ENCODE results near the gene ODC1.

Gene ODC1

DNA sequence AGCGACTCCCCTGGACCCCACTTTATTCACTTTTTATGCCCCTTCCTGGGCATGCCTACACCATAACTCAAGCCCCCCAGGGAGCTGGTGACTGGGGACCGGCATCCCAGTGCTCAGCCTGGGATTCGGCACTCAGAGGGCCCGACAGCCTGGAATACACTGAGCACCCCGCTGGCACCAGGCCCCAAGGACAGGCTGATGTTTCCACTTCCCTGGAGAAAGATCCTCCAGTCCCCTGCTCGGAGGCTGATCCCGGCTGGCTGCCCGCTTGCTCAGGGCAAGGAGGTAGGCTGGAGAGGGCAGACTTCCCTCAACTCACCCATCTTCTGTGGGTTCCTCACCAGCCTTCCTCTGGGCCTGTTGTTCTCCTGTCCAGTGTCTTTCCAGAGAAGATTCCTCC lies 36.6 kb downstream of the ODC1 start:
- no peak overlapping the region for H3K27ac ChIP-seq
- TF ChIP-seq ZFX (IDR thresholded peaks at IDR 0.05), result no peak
- TF ChIP-seq, protein P1, sequence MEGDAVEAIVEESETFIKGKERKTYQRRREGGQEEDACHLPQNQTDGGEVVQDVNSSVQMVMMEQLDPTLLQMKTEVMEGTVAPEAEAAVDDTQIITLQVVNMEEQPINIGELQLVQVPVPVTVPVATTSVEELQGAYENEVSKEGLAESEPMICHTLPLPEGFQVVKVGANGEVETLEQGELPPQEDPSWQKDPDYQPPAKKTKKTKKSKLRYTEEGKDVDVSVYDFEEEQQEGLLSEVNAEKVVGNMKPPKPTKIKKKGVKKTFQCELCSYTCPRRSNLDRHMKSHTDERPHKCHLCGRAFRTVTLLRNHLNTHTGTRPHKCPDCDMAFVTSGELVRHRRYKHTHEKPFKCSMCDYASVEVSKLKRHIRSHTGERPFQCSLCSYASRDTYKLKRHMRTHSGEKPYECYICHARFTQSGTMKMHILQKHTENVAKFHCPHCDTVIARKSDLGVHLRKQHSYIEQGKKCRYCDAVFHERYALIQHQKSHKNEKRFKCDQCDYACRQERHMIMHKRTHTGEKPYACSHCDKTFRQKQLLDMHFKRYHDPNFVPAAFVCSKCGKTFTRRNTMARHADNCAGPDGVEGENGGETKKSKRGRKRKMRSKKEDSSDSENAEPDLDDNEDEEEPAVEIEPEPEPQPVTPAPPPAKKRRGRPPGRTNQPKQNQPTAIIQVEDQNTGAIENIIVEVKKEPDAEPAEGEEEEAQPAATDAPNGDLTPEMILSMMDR (conservative IDR thresholded peaks at IDR 0.05), result no peak

DNA sequence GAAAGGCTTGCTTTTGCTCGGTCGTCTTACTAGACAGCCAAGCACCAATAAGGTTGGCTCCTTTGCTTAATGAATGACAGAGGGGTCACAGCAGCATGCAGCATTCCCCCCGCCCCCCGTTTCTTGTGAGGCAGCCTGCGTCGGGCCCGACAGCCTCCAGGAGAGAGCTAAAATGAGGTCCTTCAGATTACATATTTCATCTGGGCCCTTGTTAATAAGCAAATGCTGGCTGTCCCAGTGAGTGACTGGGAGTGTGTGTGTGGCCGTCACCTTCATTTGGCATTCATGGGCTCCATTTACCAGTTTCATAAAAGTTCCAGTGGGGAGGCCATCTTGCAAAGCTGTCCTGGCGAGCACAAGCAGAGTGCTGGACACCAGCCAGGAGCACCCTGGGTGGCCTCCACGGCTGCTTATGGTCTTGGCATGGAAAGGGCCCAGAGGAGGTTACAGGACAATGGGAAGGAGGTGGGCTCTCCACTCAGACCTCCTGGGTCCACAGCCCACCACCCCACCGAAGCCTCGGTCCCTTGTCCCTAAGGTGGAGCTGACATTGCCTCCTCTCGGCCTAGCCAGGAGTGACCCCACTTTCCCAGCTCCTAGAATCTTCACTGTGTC lies 37.2 kb downstream of the ODC1 start:
- H3K27ac ChIP-seq, result no peak overlapping the region
- no peak for TF ChIP-seq ZFX (IDR thresholded peaks at IDR 0.05)
- TF ChIP-seq, protein P1 (conservative IDR thresholded peaks at IDR 0.05), result no peak

DNA sequence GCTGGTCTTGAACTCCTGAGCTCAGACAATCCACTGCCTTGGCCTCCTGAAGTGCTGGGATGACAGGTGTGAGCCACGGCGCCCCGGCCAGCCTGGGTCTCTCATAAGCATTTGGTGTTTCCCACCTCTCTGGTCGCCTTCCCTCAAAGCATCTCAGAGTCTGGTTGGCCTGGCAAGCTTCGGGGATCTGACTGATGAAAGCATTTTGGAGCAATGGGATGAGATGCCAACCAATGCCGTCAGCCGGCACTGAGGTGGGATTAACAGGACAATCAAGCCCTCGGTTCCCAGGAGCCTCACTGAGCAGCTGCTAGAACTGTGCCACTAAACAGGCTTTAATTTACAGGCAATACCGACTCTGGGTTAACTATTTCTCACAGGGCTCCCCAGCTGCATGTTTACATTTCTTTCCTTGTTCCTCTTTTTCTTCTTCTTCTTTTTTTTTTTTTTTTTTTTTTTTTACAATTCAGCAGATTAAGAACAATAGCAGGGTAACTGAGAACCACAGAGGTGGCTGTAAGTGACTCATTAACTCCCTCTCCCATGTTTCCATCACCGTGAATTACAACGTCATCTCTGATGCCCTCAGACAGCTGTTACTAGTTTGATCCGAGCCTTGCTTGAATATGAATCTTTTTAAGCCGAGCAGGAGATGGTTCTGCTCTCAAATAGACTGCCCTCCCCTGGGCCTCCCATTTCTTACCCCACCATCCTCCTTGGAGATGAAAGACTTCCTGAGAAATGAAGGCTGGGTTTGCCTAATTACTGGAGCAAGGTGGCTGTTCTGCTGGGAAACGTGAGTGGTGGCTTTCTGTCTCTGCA lies 37.9 kb downstream of the ODC1 start:
- no peak overlapping the region for H3K27ac ChIP-seq

DNA sequence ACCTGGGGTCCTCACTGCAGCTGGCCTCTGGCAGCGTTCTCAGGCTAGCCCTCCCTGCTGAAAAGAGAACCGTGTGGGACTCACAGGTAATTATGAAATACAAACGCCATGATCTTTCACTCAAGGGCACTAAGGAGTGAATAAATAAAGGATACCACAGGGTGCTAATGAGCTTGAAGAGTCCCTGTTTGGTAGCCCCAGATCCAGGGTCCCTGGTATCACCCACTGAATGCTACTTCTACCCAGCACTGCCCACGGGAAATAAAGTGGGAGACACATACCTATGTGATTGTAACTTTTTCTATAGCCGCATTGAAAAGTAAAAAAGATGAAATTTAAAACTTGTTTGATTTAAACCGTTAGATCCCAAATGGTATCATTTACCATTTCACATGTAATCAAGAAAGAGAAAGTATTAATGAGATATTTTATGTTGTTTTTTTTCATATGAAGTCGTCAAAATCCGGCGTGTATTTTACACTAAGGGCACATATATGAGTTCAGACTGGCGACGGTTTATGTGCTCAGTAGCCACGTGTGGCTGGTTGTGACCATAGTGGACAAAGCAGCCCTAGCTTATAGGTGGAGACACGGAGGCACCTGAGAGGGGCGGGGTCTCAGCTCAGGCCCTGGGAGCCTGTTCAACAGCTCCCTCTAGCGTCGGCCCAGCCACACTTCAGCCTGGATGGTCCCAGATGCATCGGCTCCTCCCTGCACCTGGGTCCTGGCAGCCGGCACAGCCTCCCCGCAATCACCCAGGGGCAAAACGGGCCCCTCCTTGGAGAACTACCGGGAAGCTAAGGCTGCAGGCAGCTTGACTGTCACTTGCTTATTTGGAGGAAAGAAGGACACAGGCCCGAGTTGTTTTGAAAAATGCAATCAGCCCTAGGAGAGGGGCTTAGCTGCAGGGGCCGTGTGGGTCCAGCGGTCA lies 39.2 kb downstream of the ODC1 start:
- TF ChIP-seq ZFX (IDR thresholded peaks at IDR 0.05), result no peak
- TF ChIP-seq, protein P1 (conservative IDR thresholded peaks at IDR 0.05), result peak; percentile 98

More for the DNA sequence above, 37.9 kb downstream of the ODC1 start:
- no peak for TF ChIP-seq ZFX (IDR thresholded peaks at IDR 0.05)
- TF ChIP-seq, protein P1 (conservative IDR thresholded peaks at IDR 0.05), result no peak

DNA sequence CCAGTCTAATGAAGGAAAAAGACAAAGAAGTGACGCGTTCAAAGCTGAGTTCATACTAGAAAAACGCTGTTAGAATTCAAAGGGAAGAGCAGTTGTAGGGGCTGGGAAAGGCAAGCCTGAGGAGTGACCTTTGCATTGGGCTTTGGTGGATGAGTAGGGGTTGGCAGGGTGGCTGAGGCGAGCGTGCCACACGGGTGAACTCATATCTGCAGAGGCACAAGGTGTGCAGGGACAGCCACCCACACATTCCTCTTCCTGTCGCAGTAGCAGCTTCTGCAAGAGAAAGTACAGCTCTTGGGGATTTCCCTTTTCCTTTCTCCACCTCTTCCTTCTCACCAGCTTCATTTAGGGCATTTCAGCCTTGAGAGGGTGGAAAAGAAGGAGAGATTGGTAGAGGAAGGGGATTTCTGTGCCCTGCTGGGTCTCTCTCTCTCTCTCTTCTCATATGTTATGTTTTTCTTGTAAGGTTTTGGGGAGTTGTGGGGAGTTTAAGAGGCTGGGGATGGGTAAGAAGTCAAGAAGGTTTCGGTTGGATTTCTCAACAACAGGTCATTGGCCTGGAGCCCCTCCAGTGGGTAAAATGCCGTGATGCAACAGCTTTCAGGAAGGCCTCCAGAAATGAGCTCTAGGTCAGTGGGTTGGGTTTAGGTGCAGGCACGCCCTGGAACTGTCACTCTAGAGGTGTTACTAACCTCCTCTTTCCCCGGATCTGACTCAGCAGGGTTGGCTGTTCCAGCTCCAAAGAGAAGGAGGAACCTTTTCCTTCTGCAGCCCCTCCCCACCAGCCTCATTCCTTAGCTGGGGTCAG lies 40.1 kb downstream of the ODC1 start:
- no peak for TF ChIP-seq ZFX (IDR thresholded peaks at IDR 0.05)
- TF ChIP-seq, protein P1 (conservative IDR thresholded peaks at IDR 0.05), result no peak
- peak overlapping the region; percentile 60 for H3K27ac ChIP-seq

More for the DNA sequence above, 39.2 kb downstream of the ODC1 start:
- H3K27ac ChIP-seq, result peak overlapping the region; percentile 60

DNA sequence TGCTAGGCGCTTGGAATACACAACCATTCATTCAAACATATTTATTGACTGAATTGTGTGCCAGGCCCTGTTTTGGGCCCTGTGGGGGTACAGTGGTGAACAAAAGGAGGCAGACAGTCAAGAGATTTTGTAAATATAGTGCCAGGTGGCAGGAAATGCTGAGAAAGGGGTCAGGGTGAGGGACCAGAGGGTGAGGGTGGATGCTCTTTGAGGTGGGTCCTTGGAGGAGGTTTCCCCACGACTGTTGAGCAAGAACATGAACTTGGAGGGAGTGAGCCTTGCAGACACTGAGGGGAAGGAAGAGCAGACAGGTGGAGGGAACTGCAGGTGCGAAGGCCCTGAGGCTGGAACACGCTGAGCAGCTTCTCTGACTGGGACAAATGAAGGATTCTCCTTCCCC lies 40.7 kb downstream of the ODC1 start:
- TF ChIP-seq, protein P1 (conservative IDR thresholded peaks at IDR 0.05), result no peak
- TF ChIP-seq ZFX (IDR thresholded peaks at IDR 0.05), result no peak
- H3K27ac ChIP-seq, result peak overlapping the region; percentile 60

Data from C4-2B (cell line).